ENCODE data around the gene MORF4L1.
"Not testable (repeated sequence)": the region's sequence is repeated elsewhere in the genome, so short reads cannot be mapped to it uniquely, and the experiment has no call there.

Gene MORF4L1

GRCh38 chr15:78881681-78882080, 9.0 kb downstream of the MORF4L1 start:
- Histone ChIP-seq H3K9me3 (no peaks in the 10 kb centered on the region), H3K27me3 (no peaks in the 10 kb centered on the region), H3K36me3 (peaks cover 65% of the 10 kb centered on the region), H3K27ac (no peak overlapping the region), H3K4me1 (ENCODE audit: control insufficient read depth in 1 of 2, insufficient read depth in 1 of 2, low read depth in 1 of 2, low read length in 1 of 2) (peaks cover 4% of the 10 kb centered on the region in 2 experiments), H3K4me3 (ENCODE audit: low read depth in 1 of 2, low read length in 1 of 2) (no peak overlapping the region)
- TF ChIP-seq, protein P1, sequence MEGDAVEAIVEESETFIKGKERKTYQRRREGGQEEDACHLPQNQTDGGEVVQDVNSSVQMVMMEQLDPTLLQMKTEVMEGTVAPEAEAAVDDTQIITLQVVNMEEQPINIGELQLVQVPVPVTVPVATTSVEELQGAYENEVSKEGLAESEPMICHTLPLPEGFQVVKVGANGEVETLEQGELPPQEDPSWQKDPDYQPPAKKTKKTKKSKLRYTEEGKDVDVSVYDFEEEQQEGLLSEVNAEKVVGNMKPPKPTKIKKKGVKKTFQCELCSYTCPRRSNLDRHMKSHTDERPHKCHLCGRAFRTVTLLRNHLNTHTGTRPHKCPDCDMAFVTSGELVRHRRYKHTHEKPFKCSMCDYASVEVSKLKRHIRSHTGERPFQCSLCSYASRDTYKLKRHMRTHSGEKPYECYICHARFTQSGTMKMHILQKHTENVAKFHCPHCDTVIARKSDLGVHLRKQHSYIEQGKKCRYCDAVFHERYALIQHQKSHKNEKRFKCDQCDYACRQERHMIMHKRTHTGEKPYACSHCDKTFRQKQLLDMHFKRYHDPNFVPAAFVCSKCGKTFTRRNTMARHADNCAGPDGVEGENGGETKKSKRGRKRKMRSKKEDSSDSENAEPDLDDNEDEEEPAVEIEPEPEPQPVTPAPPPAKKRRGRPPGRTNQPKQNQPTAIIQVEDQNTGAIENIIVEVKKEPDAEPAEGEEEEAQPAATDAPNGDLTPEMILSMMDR (IDR thresholded peaks at IDR 0.05): no peak

DNA sequence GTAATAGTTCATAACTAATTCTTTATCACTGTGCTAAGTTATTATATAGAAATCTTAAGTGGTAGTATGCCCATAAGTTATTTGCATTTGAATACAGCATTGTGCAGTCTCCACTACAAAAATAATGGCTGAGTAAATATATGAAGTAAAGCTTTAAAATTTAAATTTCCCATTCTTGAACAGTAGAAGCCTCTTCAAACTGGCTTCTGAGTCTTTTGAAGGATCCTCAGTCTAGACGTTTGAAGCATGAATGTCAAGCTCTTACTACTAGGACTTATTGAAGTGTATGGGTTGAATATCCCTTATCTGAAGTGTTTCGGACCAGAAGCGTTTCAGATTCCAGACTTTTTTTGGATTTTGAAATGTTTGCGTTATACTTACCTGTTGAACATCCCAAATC, 16.3 kb downstream of the MORF4L1 start:
- TF ChIP-seq, protein P1 (IDR thresholded peaks at IDR 0.05): no peak
- no peak overlapping the region for H3K4me3 ChIP-seq (ENCODE audit: low read depth in 1 of 2, low read length in 1 of 2)
- no peaks in the 10 kb centered on the region for H3K27me3 ChIP-seq
- H3K27ac ChIP-seq: no peak overlapping the region
- H3K36me3 ChIP-seq: peaks cover 97% of the 10 kb centered on the region
- no peaks in the 10 kb centered on the region for H3K4me1 ChIP-seq (ENCODE audit: control insufficient read depth in 1 of 2, insufficient read depth in 1 of 2, low read depth in 1 of 2, low read length in 1 of 2)
- H3K9me3 ChIP-seq: no peaks in the 10 kb centered on the region

- Histone ChIP-seq H3K27me3 (no peaks in the 10 kb centered on the region), H3K9me3 (no peaks in the 10 kb centered on the region), H3K36me3 (peaks cover 99% of the 10 kb centered on the region), H3K4me1 (ENCODE audit: control insufficient read depth in 1 of 2, insufficient read depth in 1 of 2, low read depth in 1 of 2, low read length in 1 of 2) (no peaks in the 10 kb centered on the region), H3K27ac (no peak overlapping the region), H3K4me3 (ENCODE audit: low read depth in 1 of 2, low read length in 1 of 2) (no peak overlapping the region)
- TF ChIP-seq, protein P1 (IDR thresholded peaks at IDR 0.05): no peak
Observed at GRCh38 chr15:78893538-78893937, 20.8 kb downstream of the MORF4L1 start.

DNA sequence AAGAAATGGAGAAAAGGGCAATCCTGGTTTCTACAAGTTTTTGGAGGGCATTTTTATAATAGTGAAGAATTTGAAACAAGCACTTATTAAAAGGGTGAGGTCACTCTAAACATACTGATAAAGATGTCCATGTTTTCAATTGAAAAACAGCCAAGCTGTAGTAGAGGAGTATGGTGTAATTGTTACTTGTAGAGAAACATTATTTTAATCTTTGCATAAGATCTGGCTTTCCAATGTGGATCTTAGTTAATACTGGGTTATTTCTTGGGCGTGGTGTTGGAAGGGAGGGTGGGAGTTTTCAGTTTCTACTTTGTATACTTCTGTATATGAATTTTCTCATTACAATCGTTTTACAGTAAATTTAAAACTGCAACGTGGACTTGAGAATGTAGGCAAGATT, 22.8 kb downstream of the MORF4L1 start:
- Histone ChIP-seq H3K36me3 (peaks cover 99% of the 10 kb centered on the region), H3K9me3 (no peaks in the 10 kb centered on the region), H3K27ac (peak overlapping the region; percentile 26), H3K4me3 (ENCODE audit: low read depth in 1 of 2, low read length in 1 of 2) (no peak overlapping the region), H3K27me3 (no peaks in the 10 kb centered on the region), H3K4me1 (ENCODE audit: control insufficient read depth in 1 of 2, insufficient read depth in 1 of 2, low read depth in 1 of 2, low read length in 1 of 2) (no peaks in the 10 kb centered on the region)
- TF ChIP-seq, protein P1 (IDR thresholded peaks at IDR 0.05): no peak

DNA sequence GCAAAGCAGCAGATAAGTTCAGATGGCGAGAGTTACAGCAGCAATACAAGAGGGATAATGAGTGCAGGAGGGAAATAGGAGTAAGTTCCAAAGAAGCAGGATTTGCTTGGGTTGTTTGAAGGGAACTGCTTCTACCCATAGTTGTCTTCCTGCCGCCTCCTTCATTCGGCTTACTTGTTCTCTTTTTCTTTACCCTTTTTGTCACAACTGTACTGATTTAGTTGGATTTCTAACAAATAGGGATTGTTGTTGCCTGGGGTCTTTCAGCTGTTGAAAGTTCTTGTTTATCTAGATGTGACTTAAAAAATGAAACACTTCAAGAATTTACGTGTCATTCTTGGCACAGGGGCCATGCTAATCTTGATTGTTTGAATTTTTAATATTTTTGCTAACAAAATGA, 25.9 kb downstream of the MORF4L1 start:
- Histone ChIP-seq H3K4me3 (ENCODE audit: low read depth in 1 of 2, low read length in 1 of 2) (no peak overlapping the region), H3K27me3 (no peaks in the 10 kb centered on the region), H3K36me3 (peaks cover 98% of the 10 kb centered on the region), H3K9me3 (no peaks in the 10 kb centered on the region), H3K4me1 (ENCODE audit: control insufficient read depth in 1 of 2, insufficient read depth in 1 of 2, low read depth in 1 of 2, low read length in 1 of 2) (no peaks in the 10 kb centered on the region), H3K27ac (no peak overlapping the region)
- TF ChIP-seq, protein P1 (IDR thresholded peaks at IDR 0.05): no peak

- not testable (repeated sequence) for H3K4me3 ChIP-seq (ENCODE audit: low read depth in 1 of 2, low read length in 1 of 2); H3K27ac ChIP-seq; H3K9me3 ChIP-seq; H3K27me3 ChIP-seq; H3K4me1 ChIP-seq (ENCODE audit: control insufficient read depth in 1 of 2, insufficient read depth in 1 of 2, low read depth in 1 of 2, low read length in 1 of 2)
- peaks cover 96% of the 10 kb centered on the region for H3K36me3 ChIP-seq
Observed at GRCh38 chr15:78900819-78901533, 28.3 kb downstream of the MORF4L1 start.

GRCh38 chr15:78902281-78903032, 29.8 kb downstream of the MORF4L1 start:
- H3K36me3 ChIP-seq: peaks cover 97% of the 10 kb centered on the region
- not testable (repeated sequence) for H3K9me3 ChIP-seq; H3K27me3 ChIP-seq; H3K4me3 ChIP-seq (ENCODE audit: low read depth in 1 of 2, low read length in 1 of 2); H3K27ac ChIP-seq; H3K4me1 ChIP-seq (ENCODE audit: control insufficient read depth in 1 of 2, insufficient read depth in 1 of 2, low read depth in 1 of 2, low read length in 1 of 2)
